Lower leg skin (tissue), 3 donors: Measurements from ENCODE around the gene MXRA7.
"Not testable (repeated sequence)": the region's sequence is repeated elsewhere in the genome, so short reads cannot be mapped to it uniquely, and the experiment has no call there.

Experiments
- CTCF ChIP-seq, 3 donors: fragments of 450-650 bp; IDR thresholded peaks; one replicate each; pipeline ENCODE4 v1.5.1; 2016; ENCODE audit warnings: antibody characterized with exemption in 3 of 3, mild to moderate bottlenecking in 3 of 3, moderate library complexity in 2 of 3
- POLR2A ChIP-seq, 2 donors: fragments of 450-650 bp; IDR thresholded peaks; one replicate each; pipeline ENCODE4 v1.6.1; 2016 to 2017; ENCODE audit warnings: antibody characterized with exemption in 2 of 2, mild to moderate bottlenecking in 1 of 2, moderate library complexity in 1 of 2

GRCh38 chr17:76731800-76732733 lies 21.3 kb upstream of the MXRA7 start:
- not testable (repeated sequence) for TF ChIP-seq CTCF, POLR2A (IDR thresholded peaks at IDR 0.05)
